GM19468 (cell line): Measurements from ENCODE around the gene BTG2.
"Not testable (repeated sequence)": the region's sequence is repeated elsewhere in the genome, so short reads cannot be mapped to it uniquely, and the experiment has no call there.

Experiments
- ATAC-seq: cut with Tn5 transposase; IDR thresholded peaks from one replicate; pipeline ENCODE4 v1.9.1; 2021; ENCODE audit warnings: mild to moderate bottlenecking, moderate library complexity, moderate number of reproducible peaks; ENCODE audit not compliant: unreplicated experiment; ENCODE audit errors: extremely low read depth

BTG2 gene

GRCh38 chr1:203304919-203305808 lies at the start of gene BTG2:
Gene BTG2, plus strand, starts transcription at chr1:203305519. Its CDS starts 88 bp downstream, at chr1:203305607.
- peak; percentile 49 for ATAC-seq

GRCh38 chr1:203256636-203257035 lies 48.7 kb upstream of the BTG2 start:
- not testable (repeated sequence) for ATAC-seq

- ATAC-seq, result no peak
Measured at GRCh38 chr1:203263496-203263895, 41.8 kb upstream of the BTG2 start.

GRCh38 chr1:203264052-203264501 lies 41.2 kb upstream of the BTG2 start:
- ATAC-seq, result no peak

- no peak for ATAC-seq
Measured at GRCh38 chr1:203265541-203265940, 39.8 kb upstream of the BTG2 start.

- ATAC-seq, result not testable (repeated sequence)
Measured at GRCh38 chr1:203266140-203266539, 39.2 kb upstream of the BTG2 start.

- no peak for ATAC-seq
Measured at GRCh38 chr1:203267347-203267846, 37.9 kb upstream of the BTG2 start.

GRCh38 chr1:203267912-203268311 lies 37.4 kb upstream of the BTG2 start:
- ATAC-seq, result no peak

GRCh38 chr1:203268901-203269653 lies 36.2 kb upstream of the BTG2 start:
- ATAC-seq, result no peak

- no peak for ATAC-seq
Measured at GRCh38 chr1:203269654-203270020, 35.7 kb upstream of the BTG2 start.

GRCh38 chr1:203270448-203270847 lies 34.9 kb upstream of the BTG2 start:
- ATAC-seq, result no peak

GRCh38 chr1:203271018-203271743 lies 34.1 kb upstream of the BTG2 start:
- no peak for ATAC-seq

- no peak for ATAC-seq
Measured at GRCh38 chr1:203271962-203272632, 33.2 kb upstream of the BTG2 start.

- no peak for ATAC-seq
Measured at GRCh38 chr1:203272633-203273205, 32.6 kb upstream of the BTG2 start.

- peak; percentile 51 for ATAC-seq
Measured at GRCh38 chr1:203273206-203273868, 32.0 kb upstream of the BTG2 start.

- ATAC-seq, result no peak
Measured at GRCh38 chr1:203273869-203274602, 31.3 kb upstream of the BTG2 start.

- no peak for ATAC-seq
Measured at GRCh38 chr1:203274603-203275381, 30.5 kb upstream of the BTG2 start.
